Heart right ventricle (tissue), 16 donors: Measurements from ENCODE around the gene KIF11. TPM values are rescaled to one million over a fixed set of nuclear protein-coding genes. Genes with fewer than 3 reads are reported as not detected.

Source experiments
- ATAC-seq, 8 donors: fragments of 200-7000 bp; cut with Tn5 transposase; one replicate each; pipeline ENCODE4 v1.9.1; 2020; ENCODE audit warnings: mild to moderate bottlenecking in 8 of 8, moderate library complexity in 8 of 8, moderate number of reproducible peaks in 1 of 8
- DNase-seq, 2 donors: peaks; one replicate each; pipeline ENCODE4 v3.0.0-alpha.2; 2020
- H3K27ac ChIP-seq, 10 donors: fragments of 200-600 bp; sonication (generic) in 2 of 10; one replicate each; pipeline versions ENCODE4 v1.5.0 to v1.8.0; 2020 to 2022; ENCODE audit warnings: mild to moderate bottlenecking in 3 of 10
- H3K27me3 ChIP-seq, 7 donors: fragments of 200-600 bp; one replicate each; pipeline ENCODE4 v1.8.0; 2021 to 2022; ENCODE audit warnings: mild to moderate bottlenecking in 2 of 7
- H3K36me3 ChIP-seq, 9 donors: fragments of 200-600 bp; sonication (generic) in 1 of 9; one replicate each; pipeline versions ENCODE4 v1.5.0 to v1.8.0; 2020 to 2022; ENCODE audit warnings: mild to moderate bottlenecking in 2 of 9
- H3K4me1 ChIP-seq, 9 donors: fragments of 200-600 bp; sonication (generic) in 1 of 9; one replicate each; pipeline versions ENCODE4 v1.5.0 to v1.8.0; 2020 to 2022; ENCODE audit warnings: mild to moderate bottlenecking in 4 of 9
- H3K4me3 ChIP-seq, 10 donors: fragments of 200-600 bp; sonication (generic) in 2 of 10; one replicate each; pipeline versions ENCODE4 v1.5.0 to v1.8.0; 2020 to 2022; ENCODE audit warnings: mild to moderate bottlenecking in 7 of 10, moderate library complexity in 2 of 10
- H3K9me3 ChIP-seq, 11 donors: fragments of 200-600 bp in 10 of 11; sonication (generic) in 2 of 11; one replicate each; pipeline versions ENCODE4 v1.5.0 to v1.8.0; 2013 to 2022; ENCODE audit warnings: mild to moderate bottlenecking in 2 of 11, control low read depth in 1 of 11, moderate library complexity in 1 of 11
- CTCF ChIP-seq, 9 donors: fragments of 200-600 bp; sonication (generic) in 2 of 9; IDR thresholded peaks; one replicate each; pipeline versions ENCODE4 v1.5.0 to v1.8.0; 2021 to 2022; ENCODE audit warnings: antibody characterized with exemption in 9 of 9, mild to moderate bottlenecking in 5 of 9, moderate library complexity in 1 of 9
- WGBS, 2 donors: extraction: QIAGEN DNeasy Blood & Tissue Kit; methylation state at CpG; one replicate each; pipeline ENCODE4 v1.1.7; 2013; ENCODE audit warnings: inconsistent platforms in 1 of 2; 5-methylcytosine and 5-hydroxymethylcytosine counted together
- intact Hi-C, 10 donors: fragments of 100-400 bp; cut with DNase I; formaldehyde crosslinking; loops; one replicate each; pipeline versions ENCODE4 v1.11.1 to v1.14.2; 2022
- polyA plus RNA-seq, 2 donors: library from polyadenylated mRNA; stranded (reverse); fragments of 200-250 nt; gene quantifications; one replicate each; pipeline ENCODE4 v1.2.3, GENCODE V29; 2013
- total RNA-seq, 10 donors: library from RNA; stranded (reverse); fragmentation: NEBNext Ultra II Directional in 3 of 10; extraction: Animal tissue kit (Norgen Biotek cat#: 25700) in 3 of 10; gene quantifications; one replicate each; pipeline versions ENCODE4 v1.2.1 to v1.2.4, GENCODE V29; 2021 to 2023
- donor health status: Arrhythmogenic right ventricular cardiomyopathy.
- donor health status: ischemic (EF 13 %, LVEDD 7.1; RV severe dilation, severe dysfunction).
- donor health status: healthy with polysubstance abuse.
- donor health status: DM: no; HTN: yes; CAD: no.
- donor health status: DM: no; HTN: no; CAD: no.
- donor health status: ischemic (EF 25% LVEDD 6.9; RV normal size, moderate dysfunction).
- donor health status: ischemic (EF 25% LVEDD 5.7; RV mildly dilated, moderate dysfunction).
- donor health status: healthy.
- donor health status: DM: yes; HTN: yes; CAD: no.
- donor health status: Ischemic cardiomyopathy.
- donor health status: ischemic (EF 35%, LVEDD 5.7; RV mildly dilated, moderate dysfunction).
- donor health status: nonischemic (EF 11% LVEDD 7.7; RV severe dilation, severe dysfunction).
- donor health status: DM: yes; HTN: yes; CAD: no.
- donor health status: PGD.
- donor health status: ischemic (EF 29% LVEDD 5.4; RV normal size, mild dysfunction).
- donor health status: nonischemic (EF 23%, LVEDD 6.1; RV moderate dilation, normal function).

The KIF11 gene
- total and polyA plus RNA-seq, 12 donors: 0.20 to 4.4 (median 0.74) TPM

DNA sequence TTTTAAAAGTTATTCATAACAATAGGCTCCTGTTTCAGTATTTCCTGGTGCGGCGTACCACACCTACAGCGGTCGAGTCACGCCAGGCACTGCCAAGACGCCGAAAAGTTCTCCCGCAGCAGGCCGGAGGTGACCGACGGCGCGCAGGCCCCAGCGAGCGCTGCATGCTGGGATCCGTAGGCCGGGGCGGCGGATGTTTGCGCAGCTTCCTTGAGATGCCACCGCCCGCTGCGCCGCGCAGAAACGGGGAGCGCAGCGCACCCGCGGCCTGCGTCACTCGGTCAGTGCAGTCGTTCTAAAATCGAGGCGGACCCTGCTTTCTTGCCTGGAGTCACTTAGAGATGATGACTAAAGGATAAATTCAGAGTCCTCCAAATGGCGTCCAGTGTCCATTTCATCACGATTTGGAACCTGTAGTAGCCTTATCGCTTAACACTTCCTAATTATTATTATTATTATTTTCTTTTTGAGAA lies 1.3 kb upstream of the KIF11 start:
- peak overlapping the region in 9 of 10 donors; percentile 54 to 99 (median 71) for H3K4me3 ChIP-seq
- peak; percentile 94 to 96 (median 95) for ATAC-seq
- intact Hi-C loops: loop anchor here in 4 of 10 donors (2.0 to 10.0 kb wide), 5 partner anchors 17 to 293 kb away; partner anchors contain the start of genes EXOC6 (in 1 of the 4) and IDE (in 1 of the 4)
- peak overlapping the region; percentile 76 to 98 (median 94) for H3K27ac ChIP-seq
- H3K27me3 ChIP-seq: no peaks in the 10 kb centered on the region
- peak; percentile 92 for DNase-seq
- 1% methylated on average over 38 of the region's 38 CpGs for WGBS, 2 donors
- H3K36me3 ChIP-seq: no peaks in the 10 kb centered on the region
- H3K4me1 ChIP-seq: peaks cover 0 to 49% (median 16%) of the 10 kb centered on the region in 9 donors
- TF ChIP-seq CTCF (IDR thresholded peaks at IDR 0.05): no peak
- H3K9me3 ChIP-seq: no peaks in the 10 kb centered on the region

DNA sequence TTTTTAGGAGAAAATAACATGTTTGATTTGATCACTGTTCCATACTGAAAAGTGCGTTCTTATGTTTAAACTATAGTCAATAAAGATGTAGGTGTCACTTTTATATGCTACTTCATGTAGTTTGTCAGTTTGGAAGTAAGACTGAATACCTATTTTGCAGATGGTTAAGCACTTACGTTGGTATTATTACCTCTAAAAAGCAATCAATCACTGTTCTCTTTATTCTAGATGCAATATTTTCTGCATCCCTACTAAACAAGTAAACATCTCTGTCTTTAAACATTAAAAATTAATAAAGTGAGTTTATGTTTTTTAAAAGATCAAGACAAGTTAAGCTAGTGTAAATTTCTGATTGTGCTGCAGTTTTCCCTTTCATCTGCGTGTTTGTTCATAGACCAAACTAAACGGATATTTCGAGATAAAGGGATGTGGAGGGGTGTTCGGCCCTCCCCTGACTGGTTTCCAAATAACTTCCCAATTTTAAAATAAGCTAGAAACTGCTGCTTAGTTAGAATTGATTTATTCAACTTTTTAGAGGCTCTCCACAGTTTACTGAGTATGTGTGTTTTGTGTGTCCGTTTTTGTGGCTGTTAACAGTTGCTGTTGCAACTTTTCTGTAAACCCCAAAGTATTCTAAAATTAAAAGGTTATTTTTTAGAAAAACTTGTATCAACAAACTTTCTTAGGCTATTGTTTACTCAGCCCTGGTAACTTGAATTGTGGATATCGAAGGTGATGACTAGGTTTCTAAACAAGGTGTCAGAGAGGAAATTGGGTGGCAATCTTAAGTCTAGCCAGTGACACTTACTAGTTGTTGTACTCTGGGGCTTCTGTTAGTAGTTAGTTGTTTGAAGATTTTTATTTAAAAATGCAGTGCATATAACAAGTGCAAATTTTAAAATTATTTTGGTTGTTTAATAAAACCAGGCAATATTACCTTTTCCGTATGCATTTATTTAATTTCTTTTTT lies 974 bp downstream of the KIF11 start:
- TF ChIP-seq CTCF (IDR thresholded peaks at IDR 0.05): no peak
- Histone ChIP-seq H3K4me1 (peaks cover 0 to 49% (median 16%) of the 10 kb centered on the region in 9 donors), H3K27ac (peak overlapping the region in 1 of 10 donors; percentile 96), H3K4me3 (peak overlapping the region; percentile 54 to 99 (median 71)), H3K36me3 (no peaks in the 10 kb centered on the region), H3K9me3 (no peaks in the 10 kb centered on the region), H3K27me3 (no peaks in the 10 kb centered on the region)
- intact Hi-C loops: loop anchor here in 3 of 10 donors (10.0 kb wide), 3 partner anchors 251 to 291 kb away; partner anchors contain the start of gene EXOC6 (in 1 of the 3)
- DNase-seq: no peak
- WGBS, 2 donors: 10 to 12% methylated on average over 9 of the region's 9 CpGs
- no peak for ATAC-seq

DNA sequence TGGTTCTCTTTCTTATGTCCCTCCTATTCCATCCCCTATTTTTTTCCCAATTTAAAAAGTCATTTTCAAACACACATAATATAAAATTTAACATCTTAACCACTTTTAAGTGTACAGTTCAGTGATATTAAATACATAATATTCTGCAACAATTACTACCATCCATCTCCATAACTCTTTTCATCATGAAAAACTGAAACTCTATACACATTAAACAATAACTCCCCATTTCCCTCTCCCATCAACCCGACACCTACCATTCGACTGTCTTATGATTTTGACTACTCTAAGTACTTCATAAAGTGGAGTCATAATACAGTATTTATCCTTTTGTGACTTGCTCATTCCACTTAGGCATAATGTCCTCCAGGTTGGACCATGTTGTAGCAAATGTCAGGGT lies 2.6 kb downstream of the KIF11 start:
- no peaks in the 10 kb centered on the region for H3K9me3 ChIP-seq
- no peak overlapping the region for H3K4me3 ChIP-seq
- no peaks in the 10 kb centered on the region for H3K27me3 ChIP-seq
- intact Hi-C loops: loop anchor here in 4 of 10 donors (5.0 to 10.0 kb wide), 4 partner anchors 87 to 289 kb away; partner anchors contain the start of gene EXOC6 (in 1 of the 4)
- TF ChIP-seq CTCF (IDR thresholded peaks at IDR 0.05): no peak
- peaks cover 0 to 47% (median 16%) of the 10 kb centered on the region in 9 donors for H3K4me1 ChIP-seq
- no peaks in the 10 kb centered on the region for H3K36me3 ChIP-seq
- no peak for ATAC-seq
- H3K27ac ChIP-seq: no peak overlapping the region
- WGBS, 2 donors: 88 to 97% methylated on average over 2 of the region's 2 CpGs
- no peak for DNase-seq

- no peak for DNase-seq
- 87 to 94% methylated on average over 1 of the region's 1 CpG for WGBS, 2 donors
- Histone ChIP-seq H3K4me3 (no peak overlapping the region), H3K27ac (no peak overlapping the region), H3K36me3 (no peaks in the 10 kb centered on the region), H3K9me3 (no peaks in the 10 kb centered on the region), H3K4me1 (peaks cover 0 to 31% (median 4%) of the 10 kb centered on the region in 9 donors), H3K27me3 (no peaks in the 10 kb centered on the region)
- intact Hi-C loops: loop anchor here in 4 of 10 donors (5.0 to 10.0 kb wide), 4 partner anchors 84 to 286 kb away; partner anchors contain the start of gene EXOC6 (in 1 of the 4)
- no peak for TF ChIP-seq CTCF (IDR thresholded peaks at IDR 0.05)
- no peak for ATAC-seq
Observed at GRCh38 chr10:92598321-92598720, 5.4 kb downstream of the KIF11 start.
